GM12872 (cell line): ENCODE measurements around the gene ENTPD3.

Experiments used
- TF ChIP-seq, protein P1 (sequence below): IDR thresholded peaks from 3 replicates; pipeline ENCODE4 v1.5.1; 2011; ENCODE audit warnings: low read depth, mild to moderate bottlenecking, low read length, moderate library complexity; ENCODE audit not compliant: insufficient read depth

The ENTPD3 gene

DNA sequence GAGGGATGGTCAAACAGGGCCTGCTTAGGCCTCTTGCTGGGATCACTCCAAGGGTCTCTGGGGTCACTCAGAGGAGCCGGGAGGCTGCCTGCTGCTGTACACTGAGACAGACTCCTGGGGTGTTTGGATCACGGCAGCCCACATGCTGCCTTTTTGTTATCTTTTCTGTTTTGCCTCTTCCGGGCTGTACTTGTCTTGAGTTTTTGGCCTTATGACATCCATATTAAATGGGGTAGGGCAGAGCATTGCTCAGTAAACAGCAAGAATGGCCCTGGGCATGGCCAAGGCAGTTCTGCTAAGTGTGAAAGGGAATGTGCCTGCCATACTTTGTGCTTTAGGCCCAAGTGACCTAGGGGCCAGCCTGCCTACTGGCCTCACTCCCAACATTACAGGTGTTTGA, 771 bp upstream of the ENTPD3 start:
- TF ChIP-seq, protein P1, sequence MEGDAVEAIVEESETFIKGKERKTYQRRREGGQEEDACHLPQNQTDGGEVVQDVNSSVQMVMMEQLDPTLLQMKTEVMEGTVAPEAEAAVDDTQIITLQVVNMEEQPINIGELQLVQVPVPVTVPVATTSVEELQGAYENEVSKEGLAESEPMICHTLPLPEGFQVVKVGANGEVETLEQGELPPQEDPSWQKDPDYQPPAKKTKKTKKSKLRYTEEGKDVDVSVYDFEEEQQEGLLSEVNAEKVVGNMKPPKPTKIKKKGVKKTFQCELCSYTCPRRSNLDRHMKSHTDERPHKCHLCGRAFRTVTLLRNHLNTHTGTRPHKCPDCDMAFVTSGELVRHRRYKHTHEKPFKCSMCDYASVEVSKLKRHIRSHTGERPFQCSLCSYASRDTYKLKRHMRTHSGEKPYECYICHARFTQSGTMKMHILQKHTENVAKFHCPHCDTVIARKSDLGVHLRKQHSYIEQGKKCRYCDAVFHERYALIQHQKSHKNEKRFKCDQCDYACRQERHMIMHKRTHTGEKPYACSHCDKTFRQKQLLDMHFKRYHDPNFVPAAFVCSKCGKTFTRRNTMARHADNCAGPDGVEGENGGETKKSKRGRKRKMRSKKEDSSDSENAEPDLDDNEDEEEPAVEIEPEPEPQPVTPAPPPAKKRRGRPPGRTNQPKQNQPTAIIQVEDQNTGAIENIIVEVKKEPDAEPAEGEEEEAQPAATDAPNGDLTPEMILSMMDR, result no peak

DNA sequence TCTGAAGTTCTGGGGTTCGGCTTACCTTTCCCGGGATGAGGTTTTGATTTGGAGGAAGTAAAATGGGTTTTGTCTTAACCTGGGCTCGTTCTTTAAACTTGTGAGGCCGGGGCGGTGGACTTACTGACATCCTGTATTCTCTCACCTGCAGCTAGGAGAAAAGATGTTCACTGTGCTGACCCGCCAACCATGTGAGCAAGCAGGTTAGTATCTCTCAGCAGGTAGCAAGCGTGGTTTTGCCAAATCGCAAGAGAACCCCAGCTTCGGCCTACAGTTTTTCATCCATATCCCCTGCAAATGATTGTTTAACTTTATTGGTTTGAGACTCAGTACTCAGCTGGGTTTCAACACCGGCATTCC, 891 bp downstream of the ENTPD3 start:
- TF ChIP-seq, protein P1, result no peak

DNA sequence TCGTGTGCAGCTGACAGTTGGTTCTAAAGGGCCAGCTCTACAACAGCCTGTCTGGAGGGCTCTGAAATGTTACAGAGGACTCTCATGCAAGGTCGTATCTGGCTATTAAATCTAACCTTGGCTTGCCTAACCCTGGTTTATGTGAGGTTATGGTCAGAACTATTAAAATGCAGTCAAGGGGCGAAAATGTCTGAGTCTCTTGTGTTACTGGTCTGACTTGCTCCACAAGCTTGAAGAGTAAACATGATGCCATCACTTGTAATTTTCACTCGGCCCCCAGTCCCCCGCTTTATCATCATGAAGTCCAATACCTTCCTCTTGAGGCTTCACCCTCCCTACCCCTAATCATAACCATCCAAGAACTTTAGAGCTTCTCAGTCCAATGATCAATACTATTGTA, 9.4 kb downstream of the ENTPD3 start:
- TF ChIP-seq, protein P1, result no peak

DNA sequence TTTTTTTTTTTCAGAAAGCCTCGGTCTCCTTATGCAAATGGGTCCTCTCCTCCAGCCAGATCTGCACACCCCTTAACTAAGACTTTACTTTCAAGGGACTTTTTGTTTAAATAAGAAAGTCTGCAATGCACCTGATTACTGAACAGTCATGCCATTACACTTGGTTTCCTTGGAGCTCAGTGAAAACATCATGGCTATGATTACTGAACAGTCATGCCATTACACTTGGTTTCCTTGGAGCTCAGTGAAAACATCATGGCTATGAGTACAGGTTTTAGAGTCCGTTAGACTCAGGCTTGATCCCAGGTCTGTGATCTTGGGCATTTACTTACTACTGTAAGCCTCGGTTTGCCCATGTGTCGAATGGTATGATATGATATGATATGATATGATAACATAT, 10.1 kb downstream of the ENTPD3 start:
- TF ChIP-seq, protein P1, result no peak

DNA sequence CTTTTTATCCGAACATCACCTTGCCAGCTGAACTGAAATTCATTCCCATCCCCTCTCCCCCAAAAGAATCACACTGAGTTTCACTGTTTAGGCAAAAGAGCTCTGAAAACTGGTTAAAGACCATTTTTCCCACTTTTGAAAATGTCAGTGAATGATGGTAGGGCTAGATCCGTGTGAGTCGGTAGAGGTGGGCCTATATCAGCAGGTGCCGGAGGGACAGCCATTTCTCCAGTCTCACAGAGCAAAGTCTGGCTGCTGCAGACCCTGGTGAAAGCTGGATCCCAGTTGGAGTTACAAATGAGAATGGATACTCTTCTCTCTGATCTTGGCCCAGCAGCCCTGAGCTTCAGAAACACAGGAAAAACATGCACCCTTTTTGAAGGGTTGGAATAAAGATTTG, 10.9 kb downstream of the ENTPD3 start:
- TF ChIP-seq, protein P1, result no peak

DNA sequence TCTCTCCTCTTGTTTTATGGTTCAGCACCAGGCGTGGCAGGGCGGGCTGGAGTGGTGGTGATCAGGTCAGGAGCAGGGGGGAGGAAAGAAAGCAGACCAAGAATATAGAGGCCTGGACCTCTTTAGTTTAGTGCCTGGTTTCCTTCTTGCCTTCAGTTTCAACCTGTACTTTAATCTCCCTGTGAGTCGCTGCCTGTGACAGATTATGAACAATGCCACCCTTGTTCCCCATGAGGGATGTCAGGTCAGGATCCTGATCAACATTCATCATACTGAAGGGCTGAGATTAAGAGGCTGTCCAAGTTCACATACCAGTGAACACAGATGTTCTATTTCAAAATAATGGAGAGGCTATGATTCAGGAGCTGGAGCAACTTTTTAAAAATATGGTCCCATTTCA, 11.4 kb downstream of the ENTPD3 start:
- TF ChIP-seq, protein P1, result no peak

DNA sequence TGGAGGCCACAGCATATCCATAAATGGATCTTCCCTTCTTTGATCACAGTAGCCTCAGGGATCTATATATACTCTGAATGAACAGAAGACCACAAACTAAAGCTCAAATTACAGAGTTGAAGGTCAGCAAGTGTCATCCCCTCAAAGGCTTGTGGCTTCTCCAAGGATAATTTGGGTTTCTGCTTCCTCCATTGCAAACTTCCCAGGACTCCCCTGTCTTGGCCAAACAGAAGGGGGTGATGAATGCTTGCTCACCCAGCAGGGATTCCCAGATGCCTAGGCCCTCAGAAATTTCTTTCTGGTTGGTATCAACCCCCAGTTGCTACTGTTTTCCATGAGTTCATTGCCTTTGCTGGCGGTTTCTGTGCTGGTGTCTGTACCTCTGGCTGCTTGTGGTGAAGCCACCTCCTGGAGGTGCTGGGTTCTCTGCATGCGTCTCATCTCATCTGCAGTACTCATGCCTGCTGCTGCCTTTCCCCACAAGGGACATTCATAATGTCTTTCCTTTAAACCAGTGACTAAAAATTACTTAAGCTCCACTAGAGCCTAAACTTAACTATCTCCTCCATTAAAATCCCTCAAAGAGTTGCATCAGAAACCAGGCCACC, 17.7 kb downstream of the ENTPD3 start:
- TF ChIP-seq, protein P1, result no peak
